Thyroid gland (tissue), 4 donors: Measurements from ENCODE around the gene RUNX2. TPM values are rescaled to one million over a fixed set of nuclear protein-coding genes. Genes with fewer than 3 reads are reported as not detected.

ENCODE experiments used
- DNase-seq, 2 donors: peaks; one replicate each; pipeline ENCODE4 v3.0.0-alpha.2; 2019
- H3K27ac ChIP-seq, 3 donors: fragments of 200-600 bp; sonication (generic); 1 replicate in 2 of 3; 2 replicates in 1 of 3; pipeline ENCODE4 v1.5.1; 2016 to 2019; ENCODE audit warnings: mild to moderate bottlenecking in 1 of 3, moderate library complexity in 1 of 3
- H3K27me3 ChIP-seq: fragments of 200-600 bp; sonication (generic); one replicate; pipeline ENCODE4 v1.5.1; 2019
- H3K36me3 ChIP-seq, 2 donors: fragments of 200-600 bp; sonication (generic); one replicate each; pipeline ENCODE4 v1.5.1; 2016 to 2019
- H3K4me1 ChIP-seq, 2 donors: fragments of 200-600 bp; sonication (generic); one replicate each; pipeline ENCODE4 v1.5.1; 2017 to 2019
- H3K4me3 ChIP-seq, 3 donors: fragments of 200-600 bp; sonication (generic); replicated peaks in 1 of 3; 1 replicate in 2 of 3; 2 replicates in 1 of 3; pipeline ENCODE4 v1.5.1; 2016; ENCODE audit warnings: mild to moderate bottlenecking in 1 of 3
- H3K9me3 ChIP-seq: fragments of 200-600 bp; sonication (generic); one replicate; pipeline ENCODE4 v1.5.1; 2017
- CTCF ChIP-seq, 6 experiments: fragments of 200-600 bp in 3 of 6; fragments of 450-650 bp in 3 of 6; sonication (generic) in 3 of 6; IDR thresholded peaks; one replicate each; pipeline ENCODE4 v1.5.1; 2016 to 2019; ENCODE audit warnings: antibody characterized with exemption in 6 of 6, mild to moderate bottlenecking in 2 of 6, inconsistent platforms in 1 of 6, moderate library complexity in 1 of 6
- POLR2A ChIP-seq, 2 donors: fragments of 450-650 bp; IDR thresholded peaks; one replicate each; pipeline ENCODE4 v1.6.1; 2017; ENCODE audit warnings: antibody characterized with exemption in 2 of 2, mild to moderate bottlenecking in 2 of 2, moderate library complexity in 1 of 2
- WGBS, 2 donors: methylation state at CpG; one replicate each; pipeline ENCODE4 v1.1.5; 2017; 5-methylcytosine and 5-hydroxymethylcytosine counted together
- intact Hi-C: fragments of 100-400 bp; cut with DNase I; formaldehyde crosslinking; loops from one replicate; pipeline ENCODE4 v1.15.1; 2023
- total RNA-seq, 4 donors: library from RNA; depleted of rRNA; stranded (reverse); fragments of >200 nt; gene quantifications; one replicate each; pipeline ENCODE4 v1.2.3, GENCODE V29; 2016

RUNX2 gene
- total RNA-seq, 4 donors from 2014 or later: 1.6 to 4.2 (median 2.7) TPM

- H3K9me3 ChIP-seq: no peaks in the 10 kb centered on the region
- no peak overlapping the region for H3K4me3 ChIP-seq
- TF ChIP-seq POLR2A (IDR thresholded peaks at IDR 0.05) (no peak), CTCF (IDR thresholded peaks at IDR 0.05) (no peak)
- WGBS, 2 donors: 78 to 83% methylated on average over 6 of the region's 6 CpGs
- H3K36me3 ChIP-seq: no peaks in the 10 kb centered on the region
- peaks cover 0 to 9% of the 10 kb centered on the region in 2 donors for H3K4me1 ChIP-seq
- intact Hi-C loops: no loop called here
- no peaks in the 10 kb centered on the region for H3K27me3 ChIP-seq
- no peak for DNase-seq
- H3K27ac ChIP-seq: no peak overlapping the region
Observed at GRCh38 chr6:45552536-45552935, 224.4 kb downstream of the RUNX2 start.

- Histone ChIP-seq H3K4me3 (no peak overlapping the region), H3K27me3 (no peaks in the 10 kb centered on the region), H3K27ac (no peak overlapping the region), H3K4me1 (peaks cover 0 to 9% of the 10 kb centered on the region in 2 donors), H3K9me3 (no peaks in the 10 kb centered on the region), H3K36me3 (no peaks in the 10 kb centered on the region)
- no peak for TF ChIP-seq POLR2A (IDR thresholded peaks at IDR 0.05)
- no peak for TF ChIP-seq CTCF (IDR thresholded peaks at IDR 0.05)
- WGBS, 2 donors: 80 to 95% methylated on average over 4 of the region's 4 CpGs
- DNase-seq: no peak
- intact Hi-C loops: no loop called here
Observed at GRCh38 chr6:45553730-45554344, 225.7 kb downstream of the RUNX2 start.

- H3K36me3 ChIP-seq: no peaks in the 10 kb centered on the region
- 46 to 52% methylated on average over 1 of the region's 1 CpG for WGBS, 2 donors
- no peak for DNase-seq
- H3K4me3 ChIP-seq: no peak overlapping the region
- H3K9me3 ChIP-seq: no peaks in the 10 kb centered on the region
- no peak overlapping the region for H3K27ac ChIP-seq
- H3K27me3 ChIP-seq: no peaks in the 10 kb centered on the region
- TF ChIP-seq CTCF (IDR thresholded peaks at IDR 0.05) (no peak), POLR2A (IDR thresholded peaks at IDR 0.05) (no peak)
- intact Hi-C loops: no loop called here
- H3K4me1 ChIP-seq: peaks cover 0 to 9% of the 10 kb centered on the region in 2 donors
Observed at GRCh38 chr6:45554591-45554990, 226.5 kb downstream of the RUNX2 start.

- peak overlapping the region in 2 of 3 donors; percentile 11 to 12 for H3K27ac ChIP-seq
- TF ChIP-seq CTCF (IDR thresholded peaks at IDR 0.05) (no peak), POLR2A (IDR thresholded peaks at IDR 0.05) (no peak)
- no peaks in the 10 kb centered on the region for H3K36me3 ChIP-seq
- 50 to 53% methylated on average over 14 of the region's 14 CpGs for WGBS, 2 donors
- no peak overlapping the region for H3K4me3 ChIP-seq
- DNase-seq: no peak
- intact Hi-C loops: no loop called here
- peaks cover 0 to 9% of the 10 kb centered on the region in 2 donors for H3K4me1 ChIP-seq
- H3K9me3 ChIP-seq: no peaks in the 10 kb centered on the region
- H3K27me3 ChIP-seq: no peaks in the 10 kb centered on the region
Observed at GRCh38 chr6:45555981-45556771, 228.0 kb downstream of the RUNX2 start.

- Histone ChIP-seq H3K36me3 (no peaks in the 10 kb centered on the region), H3K27ac (no peak overlapping the region), H3K4me3 (no peak overlapping the region), H3K27me3 (no peaks in the 10 kb centered on the region), H3K9me3 (no peaks in the 10 kb centered on the region), H3K4me1 (peaks cover 0 to 9% of the 10 kb centered on the region in 2 donors)
- TF ChIP-seq CTCF (IDR thresholded peaks at IDR 0.05) (no peak), POLR2A (IDR thresholded peaks at IDR 0.05) (no peak)
- no peak for DNase-seq
- intact Hi-C loops: no loop called here
- 95 to 98% methylated on average over 5 of the region's 5 CpGs for WGBS, 2 donors
Observed at GRCh38 chr6:45556828-45557227, 228.7 kb downstream of the RUNX2 start.
